Fibroblast of lung (primary cell): ENCODE results near the gene KCNG2. TPM values are rescaled to one million over a fixed set of nuclear protein-coding genes. Genes with fewer than 3 reads are reported as not detected.

Experiments
- DNase-seq, 2 donors: peaks; one replicate each; pipeline versions ENCODE4 v3.0.0 to v3.0.0-alpha.2; 2010; ENCODE audit warnings: low read depth in 2 of 2
- H2AFZ ChIP-seq: 2 replicates; pipeline ENCODE4 v1.5.1; 2012; ENCODE audit warnings: low read length, control low read depth, inconsistent platforms
- H3K27ac ChIP-seq: 2 replicates; pipeline ENCODE4 v1.5.1; 2011; ENCODE audit warnings: low read length, control low read depth; ENCODE audit not compliant: insufficient read depth
- H3K27me3 ChIP-seq: 2 replicates; pipeline ENCODE4 v1.5.1; 2011; ENCODE audit warnings: mild to moderate bottlenecking, low read length; ENCODE audit not compliant: control insufficient read depth, insufficient read depth
- H3K36me3 ChIP-seq: 2 replicates; pipeline ENCODE4 v1.5.1; 2011; ENCODE audit warnings: low read length; ENCODE audit not compliant: control insufficient read depth, insufficient read depth
- H3K4me1 ChIP-seq: 2 replicates; pipeline ENCODE4 v1.5.1; 2011; ENCODE audit warnings: low read length; ENCODE audit not compliant: control insufficient read depth, insufficient read depth; ENCODE audit errors: extremely low read depth
- H3K4me2 ChIP-seq: 2 replicates; pipeline ENCODE4 v1.5.1; 2011; ENCODE audit warnings: low read length, control low read depth; ENCODE audit not compliant: insufficient read depth; ENCODE audit errors: extremely low read depth
- H3K4me3 ChIP-seq, 4 experiments: fragments of 200-600 bp in 1 of 4; sonication (generic) in 1 of 4; replicated peaks in 1 of 4; 2 replicates each; pipeline ENCODE4 v1.5.1; 2011 to 2016; ENCODE audit warnings: low read length in 4 of 4, low read depth in 3 of 4, mild to moderate bottlenecking in 3 of 4, control low read depth in 2 of 4, inconsistent platforms in 1 of 4, mixed read lengths in 1 of 4; ENCODE audit not compliant: insufficient read depth in 1 of 4; ENCODE audit errors: control extremely low read depth in 1 of 4
- H3K79me2 ChIP-seq: 2 replicates; pipeline ENCODE4 v1.5.1; 2012; ENCODE audit warnings: mild to moderate bottlenecking, low read length, inconsistent platforms; ENCODE audit not compliant: control insufficient read depth, insufficient read depth
- H3K9ac ChIP-seq: 2 replicates; pipeline ENCODE4 v1.5.1; 2011; ENCODE audit warnings: mild to moderate bottlenecking, low read length, control low read depth; ENCODE audit not compliant: insufficient read depth
- H3K9me3 ChIP-seq: 2 replicates; pipeline ENCODE4 v1.5.1; 2012; ENCODE audit warnings: low read depth, low read length; ENCODE audit not compliant: control insufficient read depth, insufficient read depth
- H4K20me1 ChIP-seq: 2 replicates; pipeline ENCODE4 v1.5.1; 2011; ENCODE audit warnings: low read length; ENCODE audit not compliant: control insufficient read depth, insufficient read depth; ENCODE audit errors: extremely low read depth
- EZH2 ChIP-seq: IDR thresholded peaks from 2 replicates; pipeline ENCODE4 v1.5.1; 2012; ENCODE audit warnings: low read length, control low read depth, mild to moderate bottlenecking; ENCODE audit errors: missing control alignments
- polyA plus RNA-seq, 2 donors: library from polyadenylated mRNA; depleted of rRNA in 1 of 2; stranded (reverse) in 1 of 2; unstranded in 1 of 2; fragments of >200 nt; gene quantifications; 2 replicates each; pipeline ENCODE4 v1.2.1, GENCODE V29; 2011 to 2012; ENCODE audit warnings: missing spikeins in 1 of 2
- total RNA-seq: library from RNA; depleted of rRNA; stranded (reverse); fragments of >200 nt; gene quantifications from 2 replicates; pipeline ENCODE4 v1.2.1, GENCODE V29; 2014
- TF ChIP-seq, protein P1 (sequence below), 2 donors: IDR thresholded peaks in 1 of 2; conservative IDR thresholded peaks in 1 of 2; 1 replicate in 1 of 2; 2 replicates in 1 of 2; pipeline ENCODE4 v1.5.1; 2011 to 2012; ENCODE audit warnings: low read length in 2 of 2, control low read depth in 1 of 2, inconsistent platforms in 1 of 2, low read depth in 1 of 2, mild to moderate bottlenecking in 1 of 2

Gene KCNG2
- total and polyA plus RNA-seq, 2 donors (not counting 1 experiment from before 2014, with no cell fraction given): 0.42 to 10.1 TPM

DNA sequence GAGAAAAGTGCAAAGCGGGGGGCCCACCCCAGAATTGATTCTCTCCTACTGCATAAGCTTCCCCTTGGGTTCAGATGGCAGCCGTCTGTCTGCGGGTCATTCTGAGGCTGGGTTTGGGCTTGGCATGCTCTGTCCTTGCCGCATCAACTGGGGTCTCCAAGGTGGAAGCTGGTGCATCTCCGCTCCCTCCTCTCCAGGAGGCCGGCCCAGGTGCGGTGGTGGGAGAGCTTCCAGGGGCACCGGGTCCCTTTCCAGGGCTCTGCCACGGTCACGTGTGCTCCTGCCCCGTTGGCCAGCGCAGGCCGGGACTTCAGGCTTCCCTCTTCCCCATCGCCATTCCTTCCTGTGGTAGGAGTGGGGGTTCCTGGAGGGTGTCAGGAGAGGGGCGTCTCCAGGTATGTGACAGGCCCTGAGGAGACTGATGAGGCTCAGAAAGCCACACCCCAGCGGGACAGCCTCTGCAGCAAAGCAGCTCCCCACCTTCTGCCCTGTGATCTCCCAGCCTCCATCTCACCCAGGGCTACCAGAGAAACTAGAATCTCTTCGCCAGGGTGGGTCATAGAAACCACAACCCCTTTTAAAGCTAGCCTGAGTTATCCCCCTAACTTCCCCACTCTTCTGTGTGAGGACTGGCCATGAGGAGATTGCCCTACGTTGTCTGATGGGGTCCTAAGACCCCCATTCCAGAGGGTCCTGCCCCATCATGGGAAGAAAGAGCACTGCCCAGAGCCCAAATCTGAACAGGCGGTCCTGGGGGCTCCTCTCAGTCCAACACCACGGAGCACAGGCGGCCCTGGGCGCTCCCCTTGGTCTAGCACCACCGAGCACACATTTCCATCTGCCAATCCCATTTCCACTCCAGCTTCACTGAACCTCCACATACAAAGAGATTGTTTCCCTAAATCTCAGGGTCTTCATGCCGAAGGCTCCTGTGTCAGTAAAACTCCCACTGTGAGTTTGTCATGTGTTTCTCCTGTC, 77.1 kb downstream of the KCNG2 start:
- no peak overlapping the region for H3K9ac ChIP-seq
- no peaks in the 10 kb centered on the region for H3K79me2 ChIP-seq
- peaks cover 8% of the 10 kb centered on the region for H3K27me3 ChIP-seq
- H3K4me2 ChIP-seq: no peak overlapping the region
- TF ChIP-seq, protein P1, sequence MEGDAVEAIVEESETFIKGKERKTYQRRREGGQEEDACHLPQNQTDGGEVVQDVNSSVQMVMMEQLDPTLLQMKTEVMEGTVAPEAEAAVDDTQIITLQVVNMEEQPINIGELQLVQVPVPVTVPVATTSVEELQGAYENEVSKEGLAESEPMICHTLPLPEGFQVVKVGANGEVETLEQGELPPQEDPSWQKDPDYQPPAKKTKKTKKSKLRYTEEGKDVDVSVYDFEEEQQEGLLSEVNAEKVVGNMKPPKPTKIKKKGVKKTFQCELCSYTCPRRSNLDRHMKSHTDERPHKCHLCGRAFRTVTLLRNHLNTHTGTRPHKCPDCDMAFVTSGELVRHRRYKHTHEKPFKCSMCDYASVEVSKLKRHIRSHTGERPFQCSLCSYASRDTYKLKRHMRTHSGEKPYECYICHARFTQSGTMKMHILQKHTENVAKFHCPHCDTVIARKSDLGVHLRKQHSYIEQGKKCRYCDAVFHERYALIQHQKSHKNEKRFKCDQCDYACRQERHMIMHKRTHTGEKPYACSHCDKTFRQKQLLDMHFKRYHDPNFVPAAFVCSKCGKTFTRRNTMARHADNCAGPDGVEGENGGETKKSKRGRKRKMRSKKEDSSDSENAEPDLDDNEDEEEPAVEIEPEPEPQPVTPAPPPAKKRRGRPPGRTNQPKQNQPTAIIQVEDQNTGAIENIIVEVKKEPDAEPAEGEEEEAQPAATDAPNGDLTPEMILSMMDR (conservative IDR thresholded peaks at IDR 0.05 in 1 of 2, IDR thresholded peaks at IDR 0.05 in 1 of 2; ENCODE audit: low read depth in 1 of 2, low read length in 2 of 2): no peak
- TF ChIP-seq EZH2: no peak
- no peaks in the 10 kb centered on the region for H3K36me3 ChIP-seq
- no peak overlapping the region for H2AFZ ChIP-seq
- H3K27ac ChIP-seq: no peak overlapping the region
- no peak for DNase-seq
- H3K4me3 ChIP-seq: no peak overlapping the region
- H4K20me1 ChIP-seq: no peaks in the 10 kb centered on the region
- H3K4me1 ChIP-seq: no peaks in the 10 kb centered on the region
- no peaks in the 10 kb centered on the region for H3K9me3 ChIP-seq

DNA sequence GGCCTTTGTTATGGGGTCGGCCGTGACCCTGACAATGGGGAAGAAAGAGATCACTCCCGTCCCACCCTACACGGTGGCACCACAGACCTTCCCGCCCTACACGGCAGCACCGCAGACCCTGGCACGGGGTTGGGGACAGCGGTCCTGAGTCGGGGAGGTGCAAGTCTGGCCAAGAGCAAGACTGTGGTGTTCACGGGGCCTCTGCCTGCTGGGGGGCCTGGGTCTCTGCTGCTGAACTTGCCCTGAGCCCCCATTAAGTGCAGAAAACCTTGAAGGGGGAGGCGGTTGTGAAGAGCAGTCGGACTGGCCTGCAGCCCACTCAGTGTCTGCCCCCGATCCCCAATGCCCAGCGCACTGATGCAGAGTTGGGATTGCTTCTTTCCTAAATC, 77.8 kb downstream of the KCNG2 start:
- no peaks in the 10 kb centered on the region for H3K9me3 ChIP-seq
- no peaks in the 10 kb centered on the region for H3K79me2 ChIP-seq
- H2AFZ ChIP-seq: no peak overlapping the region
- no peak overlapping the region for H3K4me3 ChIP-seq
- H3K4me1 ChIP-seq: no peaks in the 10 kb centered on the region
- H4K20me1 ChIP-seq: no peaks in the 10 kb centered on the region
- no peaks in the 10 kb centered on the region for H3K36me3 ChIP-seq
- H3K27ac ChIP-seq: no peak overlapping the region
- H3K9ac ChIP-seq: no peak overlapping the region
- H3K27me3 ChIP-seq: peaks cover 8% of the 10 kb centered on the region
- no peak overlapping the region for H3K4me2 ChIP-seq
- DNase-seq: no peak
- no peak for TF ChIP-seq EZH2
- TF ChIP-seq, protein P1 (conservative IDR thresholded peaks at IDR 0.05 in 1 of 2, IDR thresholded peaks at IDR 0.05 in 1 of 2; ENCODE audit: low read depth in 1 of 2, low read length in 2 of 2): no peak

DNA sequence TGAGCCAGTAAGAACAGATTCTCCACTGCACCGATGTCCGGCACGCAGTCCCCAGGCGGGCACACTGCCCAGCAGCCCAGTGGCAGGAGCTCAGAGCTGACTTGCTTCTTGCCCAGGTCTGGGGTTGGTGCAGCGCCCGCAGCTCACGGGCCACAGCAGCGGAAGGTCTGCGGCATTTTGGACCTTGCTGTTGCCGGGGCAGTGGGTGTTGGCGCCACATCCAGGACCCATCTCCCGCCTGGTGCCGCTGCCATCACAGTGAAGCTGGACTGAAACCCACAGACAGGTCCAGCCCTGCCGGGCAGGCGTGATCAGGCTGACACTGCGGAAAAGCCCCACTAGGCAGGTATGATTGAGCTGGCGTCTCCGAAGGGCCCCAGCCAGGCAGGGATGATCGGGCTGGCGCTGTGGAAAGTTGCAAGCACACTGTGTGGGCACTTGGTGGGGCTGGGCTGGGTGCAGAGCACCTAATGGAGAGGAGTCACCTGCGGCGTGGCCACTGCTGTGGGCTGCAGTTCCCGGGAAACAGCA, 78.3 kb downstream of the KCNG2 start:
- no peak overlapping the region for H3K9ac ChIP-seq
- no peak overlapping the region for H3K4me2 ChIP-seq
- TF ChIP-seq EZH2: no peak
- DNase-seq: no peak
- no peaks in the 10 kb centered on the region for H4K20me1 ChIP-seq
- no peak overlapping the region for H3K4me3 ChIP-seq
- H3K79me2 ChIP-seq: no peaks in the 10 kb centered on the region
- H3K27ac ChIP-seq: no peak overlapping the region
- H3K27me3 ChIP-seq: peaks cover 8% of the 10 kb centered on the region
- no peaks in the 10 kb centered on the region for H3K36me3 ChIP-seq
- no peak overlapping the region for H2AFZ ChIP-seq
- no peaks in the 10 kb centered on the region for H3K4me1 ChIP-seq
- no peaks in the 10 kb centered on the region for H3K9me3 ChIP-seq
